Small intestine (tissue), 7 donors: ENCODE data around the gene PTPRK. TPM values are rescaled to one million over a fixed set of nuclear protein-coding genes. Genes with fewer than 3 reads are reported as not detected.

Source experiments
- DNase-seq, 2 donors: peaks; one replicate each; pipeline versions ENCODE4 v3.0.0 to v3.0.0-alpha.2; 2013
- FAIRE-seq: peaks from 2 replicates; lab custom pipeline; 2012; peaks lifted over from hg19 to GRCh38; lab: Jason Lieb, UNC
- H3K27ac ChIP-seq, 3 donors: one replicate each; pipeline ENCODE4 v1.5.1; 2013; ENCODE audit warnings: low read length in 2 of 3, mild to moderate bottlenecking in 2 of 3, control low read depth in 1 of 3, inconsistent platforms in 1 of 3, low read depth in 1 of 3, moderate library complexity in 1 of 3
- H3K27me3 ChIP-seq, 3 donors: one replicate each; pipeline ENCODE4 v1.6.1; 2013; ENCODE audit warnings: low read length in 3 of 3, inconsistent platforms in 1 of 3; ENCODE audit not compliant: control insufficient read depth in 3 of 3, insufficient read depth in 3 of 3
- H3K36me3 ChIP-seq, 3 donors: one replicate each; pipeline ENCODE4 v1.6.1; 2013; ENCODE audit warnings: low read length in 3 of 3, inconsistent platforms in 1 of 3, low read depth in 1 of 3, mild to moderate bottlenecking in 1 of 3, moderate library complexity in 1 of 3; ENCODE audit not compliant: control insufficient read depth in 3 of 3, insufficient read depth in 2 of 3
- H3K4me1 ChIP-seq, 3 donors: one replicate each; pipeline ENCODE4 v1.6.1; 2013; ENCODE audit warnings: low read length in 2 of 3, inconsistent platforms in 1 of 3, low read depth in 1 of 3, mild to moderate bottlenecking in 1 of 3, moderate library complexity in 1 of 3; ENCODE audit not compliant: control insufficient read depth in 3 of 3, insufficient read depth in 2 of 3
- H3K4me3 ChIP-seq, 3 donors: one replicate each; pipeline ENCODE4 v1.5.1; 2013; ENCODE audit warnings: low read length in 3 of 3, control low read depth in 1 of 3, inconsistent platforms in 1 of 3, low read depth in 1 of 3, mild to moderate bottlenecking in 1 of 3, moderate library complexity in 1 of 3
- H3K9me3 ChIP-seq, 2 donors: one replicate each; pipeline ENCODE4 v1.6.1; 2013; ENCODE audit warnings: low read depth in 1 of 2, low read length in 1 of 2; ENCODE audit not compliant: control insufficient read depth in 2 of 2, insufficient read depth in 1 of 2
- WGBS, 3 donors: extraction: QIAGEN DNeasy Blood & Tissue Kit; methylation state at CpG; one replicate each; pipeline ENCODE4 v1.1.7; 2013; 5-methylcytosine and 5-hydroxymethylcytosine counted together
- polyA plus RNA-seq, 4 donors: library from polyadenylated mRNA; stranded (reverse) in 3 of 4; unstranded in 1 of 4; fragments of 200-250 nt in 3 of 4; fragments of 120-200 nt in 1 of 4; gene quantifications; one replicate each; pipeline versions ENCODE4 v1.2.1 to v1.2.3, GENCODE V29; 2013
- donor health status: healthy with polysubstance abuse.
- donor health status: control.
- donor health status: control.
- donor health status: Bipolar disorder and iron deficiency.
- donor health status: healthy.

Gene PTPRK
- polyA plus RNA-seq, 4 donors: 15.9 to 72.5 (median 20.6) TPM

- peaks cover 0 to 5% (median 0%) of the 10 kb centered on the region in 3 donors for H3K4me1 ChIP-seq
- H3K27ac ChIP-seq: no peak overlapping the region
- FAIRE-seq: peak; percentile 33
- no peak overlapping the region for H3K4me3 ChIP-seq
- DNase-seq: no peak
- H3K27me3 ChIP-seq: no peaks in the 10 kb centered on the region
- H3K36me3 ChIP-seq: no peaks in the 10 kb centered on the region
- H3K9me3 ChIP-seq: no peaks in the 10 kb centered on the region
- WGBS, 3 donors: 78 to 87% (median 86%) methylated on average over 4 of the region's 4 CpGs
Observed at GRCh38 chr6:128251445-128252340, 268.7 kb downstream of the PTPRK start.

- Histone ChIP-seq H3K27ac (no peak overlapping the region), H3K36me3 (no peaks in the 10 kb centered on the region), H3K27me3 (no peaks in the 10 kb centered on the region), H3K4me1 (peaks cover 0 to 10% (median 0%) of the 10 kb centered on the region in 3 donors), H3K4me3 (no peak overlapping the region), H3K9me3 (no peaks in the 10 kb centered on the region)
- FAIRE-seq: no peak
- WGBS, 3 donors: 82 to 100% (median 97%) methylated on average over 1 of the region's 1 CpG
- no peak for DNase-seq
Observed at GRCh38 chr6:128250370-128251070, 269.9 kb downstream of the PTPRK start.

- H3K27ac ChIP-seq: no peak overlapping the region
Observed at GRCh38 chr6:128249429-128249828, 271.0 kb downstream of the PTPRK start.

GRCh38 chr6:128246472-128247260, 273.7 kb downstream of the PTPRK start:
- Histone ChIP-seq H3K4me1 (peaks cover 0 to 10% (median 0%) of the 10 kb centered on the region in 3 donors), H3K27ac (peak overlapping the region in 1 of 3 donors; percentile 73), H3K4me3 (no peak overlapping the region), H3K9me3 (no peaks in the 10 kb centered on the region), H3K27me3 (no peaks in the 10 kb centered on the region), H3K36me3 (no peaks in the 10 kb centered on the region)
- FAIRE-seq: no peak
- 78 to 81% (median 80%) methylated on average over 7 of the region's 7 CpGs for WGBS, 3 donors
- DNase-seq: peak in 1 of 2 donors; percentile 68

More at GRCh38 chr6:128249429-128249828, 271.0 kb downstream of the PTPRK start:
- Histone ChIP-seq H3K27me3 (no peaks in the 10 kb centered on the region), H3K9me3 (no peaks in the 10 kb centered on the region), H3K4me3 (no peak overlapping the region), H3K36me3 (no peaks in the 10 kb centered on the region), H3K4me1 (peaks cover 0 to 10% (median 0%) of the 10 kb centered on the region in 3 donors)
- peak in 1 of 2 donors; percentile 10 for DNase-seq
- no peak for FAIRE-seq
- 94 to 99% (median 96%) methylated on average over 4 of the region's 4 CpGs for WGBS, 3 donors

GRCh38 chr6:128244751-128245405, 275.5 kb downstream of the PTPRK start:
- WGBS, 3 donors: 90 to 96% (median 90%) methylated on average over 2 of the region's 2 CpGs
- peaks cover 0 to 3% (median 0%) of the 10 kb centered on the region in 3 donors for H3K36me3 ChIP-seq
- no peaks in the 10 kb centered on the region for H3K9me3 ChIP-seq
- H3K27me3 ChIP-seq: no peaks in the 10 kb centered on the region
- DNase-seq: no peak
- FAIRE-seq: no peak
- no peak overlapping the region for H3K27ac ChIP-seq
- H3K4me3 ChIP-seq: no peak overlapping the region
- H3K4me1 ChIP-seq: peaks cover 0 to 10% (median 0%) of the 10 kb centered on the region in 3 donors

GRCh38 chr6:128242765-128243403, 277.5 kb downstream of the PTPRK start:
- no peaks in the 10 kb centered on the region for H3K27me3 ChIP-seq
- DNase-seq (no peak), FAIRE-seq (peak; percentile 70)
- H3K4me1 ChIP-seq: peaks cover 0 to 10% (median 0%) of the 10 kb centered on the region in 3 donors
- no peak overlapping the region for H3K4me3 ChIP-seq
- no peak overlapping the region for H3K27ac ChIP-seq
- no peaks in the 10 kb centered on the region for H3K9me3 ChIP-seq
- peaks cover 0 to 5% (median 0%) of the 10 kb centered on the region in 3 donors for H3K36me3 ChIP-seq
- WGBS, 3 donors: 95 to 97% (median 96%) methylated on average over 3 of the region's 3 CpGs

- H3K27ac ChIP-seq: no peak overlapping the region
- DNase-seq (no peak), FAIRE-seq (no peak)
- H3K4me1 ChIP-seq: peaks cover 0 to under 1% (median 0%) of the 10 kb centered on the region in 3 donors
- WGBS, 3 donors: 73 to 84% (median 80%) methylated on average over 3 of the region's 3 CpGs
- no peaks in the 10 kb centered on the region for H3K9me3 ChIP-seq
- H3K27me3 ChIP-seq: no peaks in the 10 kb centered on the region
- H3K4me3 ChIP-seq: no peak overlapping the region
- H3K36me3 ChIP-seq: peaks cover 0 to 5% (median 0%) of the 10 kb centered on the region in 3 donors
Observed at GRCh38 chr6:128241216-128241615, 279.2 kb downstream of the PTPRK start.
